OCI-M1 (cell line): ENCODE results near the gene NUP214.
A peak's percentile ranks its signal among the peaks of the same experiment; 100 is the strongest.

ENCODE experiments used
- DNase-seq: peaks from one replicate; lab custom pipeline; 2025; lab: John Stamatoyannopoulos, UW

NUP214 gene

GRCh38 chr9:131125288-131126058 lies at the start of gene NUP214:
Gene NUP214, plus strand, starts transcription at chr9:131125586. Its CDS starts 119 bp downstream, at chr9:131125705.
- peak; percentile 99 for DNase-seq

GRCh38 chr9:131076347-131077195 lies 48.8 kb upstream of the NUP214 start:
- no peak for DNase-seq

GRCh38 chr9:131078427-131079366 lies 46.7 kb upstream of the NUP214 start:
- no peak for DNase-seq

GRCh38 chr9:131080589-131080988 lies 44.8 kb upstream of the NUP214 start:
- no peak for DNase-seq

- no peak for DNase-seq
Measured at GRCh38 chr9:131081868-131082267, 43.5 kb upstream of the NUP214 start.

GRCh38 chr9:131082774-131083512 lies 42.4 kb upstream of the NUP214 start:
- no peak for DNase-seq

- no peak for DNase-seq
Measured at GRCh38 chr9:131084661-131085369, 40.6 kb upstream of the NUP214 start.

GRCh38 chr9:131085370-131086122 lies 39.8 kb upstream of the NUP214 start:
- no peak for DNase-seq

GRCh38 chr9:131087354-131087893 lies 38.0 kb upstream of the NUP214 start:
- DNase-seq: no peak

GRCh38 chr9:131090025-131090787 lies 35.2 kb upstream of the NUP214 start:
- DNase-seq: no peak

GRCh38 chr9:131091352-131091992 lies 33.9 kb upstream of the NUP214 start:
- DNase-seq: no peak

- no peak for DNase-seq
Measured at GRCh38 chr9:131092030-131092429, 33.4 kb upstream of the NUP214 start.

GRCh38 chr9:131092548-131093440 lies 32.6 kb upstream of the NUP214 start:
- no peak for DNase-seq

- no peak for DNase-seq
Measured at GRCh38 chr9:131094015-131094414, 31.4 kb upstream of the NUP214 start.

- no peak for DNase-seq
Measured at GRCh38 chr9:131094622-131095021, 30.8 kb upstream of the NUP214 start.

GRCh38 chr9:131095666-131096268 lies 29.6 kb upstream of the NUP214 start:
- DNase-seq: no peak
